H1 (cell line): ENCODE results near the gene CFAP61. TPM values are rescaled to one million over a fixed set of nuclear protein-coding genes. Genes with fewer than 3 reads are reported as not detected.

Experiments
- CTCF ChIA-PET: fragments of 300-600 bp; sonication (Branson Sonifier 250); formaldehyde crosslinking; loops from one replicate; lab custom pipeline; 2021; ENCODE audit not compliant: partially characterized antibody; lab: Charles Lee
- POLR2A ChIA-PET: fragments of 300-600 bp; sonication (Branson Sonifier 250); formaldehyde crosslinking; loops from one replicate; lab custom pipeline; 2021; ENCODE audit warnings: inconsistent platforms; ENCODE audit not compliant: partially characterized antibody; lab: Charles Lee
- DNase-seq, 2 experiments: peaks; one replicate each; pipeline versions ENCODE4 v3.0.0 to v3.0.0-alpha.2; 2010 to 2022; ENCODE audit warnings: low spot score in 2 of 2, low read depth in 1 of 2, mixed read lengths in 1 of 2
- FAIRE-seq: peaks from 2 replicates; lab custom pipeline; 2011; peaks lifted over from hg19 to GRCh38; lab: Jason Lieb, UNC
- H2AFZ ChIP-seq: 2 replicates; pipeline ENCODE4 v1.8.1; 2012; ENCODE audit warnings: low read length, inconsistent platforms
- H2AK5ac ChIP-seq: 2 replicates; pipeline ENCODE4 v1.6.1; 2013; ENCODE audit warnings: low read depth, low read length
- H2BK120ac ChIP-seq: replicated peaks from 2 replicates; pipeline ENCODE3; 2013; ENCODE audit warnings: low read depth, low read length, inconsistent platforms
- H2BK12ac ChIP-seq: 2 replicates; pipeline ENCODE4 v1.6.1; 2013; ENCODE audit warnings: low read depth, low read length
- H2BK15ac ChIP-seq: 2 replicates; pipeline ENCODE4 v1.6.1; 2013; ENCODE audit warnings: low read length
- H2BK20ac ChIP-seq: 2 replicates; pipeline ENCODE4 v1.6.1; 2013; ENCODE audit warnings: low read length
- H2BK5ac ChIP-seq: 2 replicates; pipeline ENCODE4 v1.6.1; 2013; ENCODE audit warnings: low read depth, low read length
- H3K14ac ChIP-seq: 2 replicates; pipeline ENCODE4 v1.6.1; 2013; ENCODE audit warnings: inconsistent platforms; ENCODE audit not compliant: insufficient read length
- H3K18ac ChIP-seq: 2 replicates; pipeline ENCODE4 v1.6.1; 2013; ENCODE audit warnings: low read length; ENCODE audit errors: extremely low read depth
- H3K23ac ChIP-seq: 2 replicates; pipeline ENCODE4 v1.6.1; 2013; ENCODE audit warnings: inconsistent platforms; ENCODE audit not compliant: insufficient read length
- H3K23me2 ChIP-seq: 2 replicates; pipeline ENCODE4 v1.6.1; 2013; ENCODE audit warnings: low read depth, low read length
- H3K27ac ChIP-seq: 2 replicates; pipeline ENCODE4 v1.6.1; 2011; ENCODE audit warnings: low read depth, low read length, inconsistent platforms
- H3K27me3 ChIP-seq, 4 experiments: replicated peaks in 1 of 4; 1 replicate in 1 of 4; 2 replicates in 3 of 4; pipeline versions ENCODE4 v1.6.1 to v1.8.1; 2011 to 2013; ENCODE audit warnings: low read length in 3 of 4, mild to moderate bottlenecking in 3 of 4, inconsistent platforms in 2 of 4, mixed read lengths in 2 of 4, moderate library complexity in 1 of 4; ENCODE audit not compliant: control insufficient read depth in 3 of 4, insufficient read depth in 3 of 4; ENCODE audit errors: extremely low read depth in 1 of 4
- H3K36me3 ChIP-seq, 4 experiments: 2 replicates each; pipeline versions ENCODE4 v1.6.1 to v1.8.1; 2011 to 2013; ENCODE audit warnings: mild to moderate bottlenecking in 4 of 4, low read length in 3 of 4, moderate library complexity in 2 of 4, control low read depth in 1 of 4, inconsistent platforms in 1 of 4; ENCODE audit not compliant: insufficient read depth in 4 of 4, control insufficient read depth in 2 of 4
- H3K4ac ChIP-seq: replicated peaks from 2 replicates; pipeline ENCODE3; 2013; ENCODE audit warnings: low read length, low read depth, mixed read lengths, inconsistent platforms; ENCODE audit not compliant: insufficient read length
- H3K4me1 ChIP-seq, 4 experiments: replicated peaks in 1 of 4; 1 replicate in 1 of 4; 2 replicates in 3 of 4; pipeline versions ENCODE4 v1.6.1 to v1.8.1; 2011 to 2013; ENCODE audit warnings: low read length in 3 of 4, inconsistent platforms in 2 of 4, mixed read lengths in 1 of 4; ENCODE audit not compliant: insufficient read depth in 4 of 4, control insufficient read depth in 3 of 4
- H3K4me2 ChIP-seq, 2 experiments: 2 replicates each; pipeline versions ENCODE4 v1.6.1 to v1.8.1; 2011 to 2013; ENCODE audit warnings: low read depth in 2 of 2, low read length in 2 of 2, control low read depth in 1 of 2, inconsistent platforms in 1 of 2, mild to moderate bottlenecking in 1 of 2; ENCODE audit not compliant: insufficient read depth in 1 of 2
- H3K4me3 ChIP-seq, 4 experiments: fragments of 200-600, 300-600 bp in 1 of 4; sonication (generic), shearing (Covaris generic), sonication (Bioruptor Twin) in 1 of 4; 2 replicates each; pipeline versions ENCODE4 v1.5.1 to v1.8.1; 2011 to 2016; ENCODE audit warnings: low read length in 4 of 4, low read depth in 3 of 4, control low read depth in 2 of 4, inconsistent platforms in 2 of 4, mild to moderate bottlenecking in 2 of 4, mixed read lengths in 1 of 4, moderate library complexity in 1 of 4; ENCODE audit not compliant: insufficient read depth in 2 of 4; ENCODE audit errors: extremely low read depth in 1 of 4
- H3K56ac ChIP-seq: replicated peaks from 2 replicates; pipeline ENCODE3; 2013; ENCODE audit warnings: low read depth, mild to moderate bottlenecking, mixed read lengths, low read length, inconsistent platforms; ENCODE audit not compliant: insufficient read length
- H3K79me1 ChIP-seq: 2 replicates; pipeline ENCODE4 v1.6.1; 2013; ENCODE audit warnings: low read depth, low read length, control low read depth
- H3K79me2 ChIP-seq, 2 experiments: 2 replicates each; pipeline versions ENCODE4 v1.6.1 to v1.8.1; 2012 to 2013; ENCODE audit warnings: low read length in 2 of 2, mild to moderate bottlenecking in 2 of 2, inconsistent platforms in 1 of 2; ENCODE audit not compliant: insufficient read depth in 2 of 2, control insufficient read depth in 1 of 2
- H3K9ac ChIP-seq, 4 experiments: replicated peaks in 1 of 4; 1 replicate in 1 of 4; 2 replicates in 3 of 4; pipeline versions ENCODE4 v1.6.1 to v1.8.1; 2011 to 2013; ENCODE audit warnings: low read depth in 3 of 4, low read length in 3 of 4, control low read depth in 2 of 4, mild to moderate bottlenecking in 2 of 4, moderate library complexity in 2 of 4, inconsistent platforms in 1 of 4; ENCODE audit errors: extremely low read depth in 1 of 4
- H3K9me3 ChIP-seq, 2 experiments: 2 replicates each; pipeline versions ENCODE4 v1.6.1 to v1.8.1; 2012 to 2013; ENCODE audit warnings: mild to moderate bottlenecking in 2 of 2, moderate library complexity in 2 of 2, control low read depth in 1 of 2, inconsistent platforms in 1 of 2, low read depth in 1 of 2, low read length in 1 of 2, mixed read lengths in 1 of 2; ENCODE audit not compliant: insufficient read depth in 2 of 2
- H4K20me1 ChIP-seq, 2 experiments: replicated peaks in 1 of 2; 2 replicates each; pipeline versions ENCODE3 to v1.8.1; 2011 to 2013; ENCODE audit warnings: inconsistent platforms in 2 of 2, low read length in 2 of 2, mild to moderate bottlenecking in 1 of 2; ENCODE audit not compliant: insufficient read depth in 2 of 2, control insufficient read depth in 1 of 2
- H4K5ac ChIP-seq: 2 replicates; pipeline ENCODE4 v1.6.1; 2013; ENCODE audit warnings: low read length, low read depth, mixed read lengths, inconsistent platforms; ENCODE audit not compliant: insufficient read length
- H4K8ac ChIP-seq: 2 replicates; pipeline ENCODE4 v1.8.0; 2013; ENCODE audit warnings: mild to moderate bottlenecking, moderate library complexity, low read length, inconsistent platforms; ENCODE audit not compliant: insufficient read depth; ENCODE audit errors: extremely low read depth
- H4K91ac ChIP-seq: replicated peaks from 2 replicates; pipeline ENCODE3; 2013; ENCODE audit warnings: low read length, mixed read lengths, inconsistent platforms; ENCODE audit not compliant: insufficient read length
- CHD2 ChIP-seq: IDR thresholded peaks from 2 replicates; pipeline ENCODE4 v1.6.1; 2012; ENCODE audit warnings: low read length, improper control_type of control experiment
- CTBP2 ChIP-seq: IDR thresholded peaks from 2 replicates; pipeline ENCODE4 v1.7.0; 2011; ENCODE audit warnings: borderline replicate concordance, mild to moderate bottlenecking, moderate library complexity, mixed read lengths, low read length; ENCODE audit not compliant: insufficient read depth, insufficient read length
- EZH2 ChIP-seq: fragments of 200-600 bp; sonication (generic); IDR thresholded peaks from 2 replicates; pipeline ENCODE4 v1.7.1; 2012; ENCODE audit warnings: low read depth, mild to moderate bottlenecking, moderate library complexity, low read length, inconsistent platforms; ENCODE audit not compliant: severe bottlenecking
- POLR2AphosphoS5 ChIP-seq: IDR thresholded peaks from 2 replicates; pipeline ENCODE4 v1.6.1; 2011; ENCODE audit warnings: low read depth, low read length
- SIRT6 ChIP-seq: IDR thresholded peaks from one replicate; pipeline ENCODE4 v1.7.1; 2012; ENCODE audit warnings: low read length, inconsistent platforms
- SRF ChIP-seq: IDR thresholded peaks from 2 replicates; pipeline ENCODE4 v1.6.1; 2011; ENCODE audit warnings: mild to moderate bottlenecking, low read depth, low read length, moderate library complexity
- USF2 ChIP-seq: IDR thresholded peaks from 2 replicates; pipeline ENCODE4 v1.6.1; 2011; ENCODE audit warnings: low read length, improper control_type of control experiment
- WGBS, 2 experiments: shearing (Covaris generic) in 1 of 2; methylation state at CpG; one replicate each; pipeline versions ENCODE4 v1.1.6 to v1.1.7; 2013 to 2015; ENCODE audit warnings: low lambda C conversion rate in 2 of 2, mixed read lengths in 2 of 2, inconsistent platforms in 1 of 2, low coverage in 1 of 2, missing lambda C conversion rate in 1 of 2; ENCODE audit not compliant: insufficient replicate concordance in 2 of 2, insufficient coverage in 1 of 2, insufficient read length in 1 of 2; ENCODE audit errors: extremely low coverage in 1 of 2, missing lambda C conversion rate in 1 of 2; 5-methylcytosine and 5-hydroxymethylcytosine counted together
- polyA plus RNA-seq, 7 experiments: library from polyadenylated mRNA; depleted of rRNA in 3 of 7; stranded (reverse) in 5 of 7; unstranded in 2 of 7; fragments of >200 nt in 5 of 7; fragments of 200-250 nt in 2 of 7; gene quantifications; 1 replicate in 5 of 7; 2 replicates in 1 of 7; 4 replicates in 1 of 7; pipeline versions ENCODE4 v1.2.1 to v1.2.3, GENCODE V29; 2011 to 2013; ENCODE audit warnings: missing spikeins in 2 of 7, mixed read lengths in 2 of 7
- total RNA-seq: library from RNA; stranded (reverse); fragmentation: NEBNext Ultra II Directional; extraction: Animal tissue kit (Norgen Biotek cat#: 25700); gene quantifications from 2 replicates; pipeline ENCODE4 v1.2.1, GENCODE V29; 2021

Gene CFAP61
- total and polyA plus RNA-seq, 2 of the 8 experiments (the other 6 are each of a cell fraction or from before 2014, with no cell fraction given), result 0.29 to 0.61 TPM

GRCh38 chr20:20386192-20386591 lies 333.9 kb downstream of the CFAP61 start:
- H3K4me3 ChIP-seq, result no peak overlapping the region
- no peak overlapping the region for H4K8ac ChIP-seq
- H4K20me1 ChIP-seq, result no peaks in the 10 kb centered on the region
- POLR2A ChIA-PET, result interaction anchor here (1.9 kb wide), 1 partner anchor 16 kb away, joined by 5 read pairs; no protein-coding TSS in a partner anchor
- H3K4me2 ChIP-seq, result no peak overlapping the region
- H2AFZ ChIP-seq, result no peak overlapping the region
- H3K9me3 ChIP-seq, result 0 out of 4 replicates have a peak, but pooled peaks cover 0 to under 1% of the 10 kb centered on the region in 2 experiments
- H3K56ac ChIP-seq, result no peak overlapping the region
- no peak overlapping the region for H3K23ac ChIP-seq
- H3K36me3 ChIP-seq, result no peaks in the 10 kb centered on the region
- WGBS, 2 experiments, result 89% methylated on average over 9 of the region's 9 CpGs; no CpG with 5 or more reads in 1 of the 2 experiments
- H4K5ac ChIP-seq, result no peak overlapping the region
- no peak overlapping the region for H4K91ac ChIP-seq
- CTCF ChIA-PET, result interaction anchor here (1.3 kb wide), 1 partner anchor 208 kb away, joined by 5 read pairs; no protein-coding TSS in a partner anchor
- H3K23me2 ChIP-seq, result no peaks in the 10 kb centered on the region
- no peak overlapping the region for H2BK20ac ChIP-seq
- FAIRE-seq (no peak), DNase-seq (no peak)
- H3K4ac ChIP-seq, result no peak overlapping the region
- H3K14ac ChIP-seq, result no peak overlapping the region
- H2BK12ac ChIP-seq, result no peak overlapping the region
- H3K27me3 ChIP-seq, result no peaks in the 10 kb centered on the region
- H2BK5ac ChIP-seq, result no peak overlapping the region
- no peaks in the 10 kb centered on the region for H3K79me1 ChIP-seq
- no peak overlapping the region for H2AK5ac ChIP-seq
- no peak overlapping the region for H3K27ac ChIP-seq
- no peaks in the 10 kb centered on the region for H3K4me1 ChIP-seq
- H3K9ac ChIP-seq, result no peak overlapping the region
- no peak overlapping the region for H3K18ac ChIP-seq
- no peak overlapping the region for H2BK15ac ChIP-seq
- no peak overlapping the region for H2BK120ac ChIP-seq
- H3K79me2 ChIP-seq, result no peaks in the 10 kb centered on the region
- no peak for TF ChIP-seq EZH2
- no peak for TF ChIP-seq SIRT6
- no peak for TF ChIP-seq CHD2
- no peak for TF ChIP-seq POLR2AphosphoS5
- no peak for TF ChIP-seq CTBP2
- no peak for TF ChIP-seq SRF
- TF ChIP-seq USF2, result no peak
